Measurements from ENCODE around the gene FBLN1.

GRCh38 chr22:45453764-45454163 is 48.9 kb upstream of the FBLN1 start:
- TF ChIP-seq ATF3 (IDR thresholded peaks at IDR 0.05) (no peak), ZBTB33 (IDR thresholded peaks at IDR 0.05; ENCODE audit: extremely low read depth, insufficient replicate concordance, low read length) (no peak), CTCF (IDR thresholded peaks at IDR 0.05 in 2 of 3, conservative IDR thresholded peaks at IDR 0.05 in 1 of 3; ENCODE audit: borderline replicate concordance in 1 of 3, insufficient read depth in 1 of 3, low read depth in 2 of 3, low read length in 2 of 3) (no peak), POLR2A (IDR thresholded peaks at IDR 0.05; ENCODE audit: borderline replicate concordance, extremely low read depth, insufficient read depth, insufficient read length) (no peak), RAD21 (IDR thresholded peaks at IDR 0.05; ENCODE audit: low read depth) (no peak), YY1 (IDR thresholded peaks at IDR 0.05; ENCODE audit: extremely low read depth, insufficient replicate concordance, low read depth, low read length) (no peak), EZH2 (IDR thresholded peaks at IDR 0.05) (no peak), POLR2AphosphoS5 (IDR thresholded peaks at IDR 0.05; ENCODE audit: low read depth, low read length) (no peak), SP1 (IDR thresholded peaks at IDR 0.05; ENCODE audit: low read depth) (no peak), EZH2phosphoT487 (IDR thresholded peaks at IDR 0.05; ENCODE audit: borderline replicate concordance) (no peak), REST (IDR thresholded peaks at IDR 0.05; ENCODE audit: low read depth) (no peak), MAX (IDR thresholded peaks at IDR 0.05) (no peak), TCF7L2 (IDR thresholded peaks at IDR 0.05; ENCODE audit: borderline replicate concordance, extremely low read depth, insufficient read depth, insufficient read length) (no peak), FOSL1 (IDR thresholded peaks at IDR 0.05; ENCODE audit: low read depth) (no peak)

Data from HCT116 (cell line).